ENCODE results near the gene CFAP97.
"Not testable (repeated sequence)": the region's sequence is repeated elsewhere in the genome, so short reads cannot be mapped to it uniquely, and the experiment has no call there.

The CFAP97 gene

DNA sequence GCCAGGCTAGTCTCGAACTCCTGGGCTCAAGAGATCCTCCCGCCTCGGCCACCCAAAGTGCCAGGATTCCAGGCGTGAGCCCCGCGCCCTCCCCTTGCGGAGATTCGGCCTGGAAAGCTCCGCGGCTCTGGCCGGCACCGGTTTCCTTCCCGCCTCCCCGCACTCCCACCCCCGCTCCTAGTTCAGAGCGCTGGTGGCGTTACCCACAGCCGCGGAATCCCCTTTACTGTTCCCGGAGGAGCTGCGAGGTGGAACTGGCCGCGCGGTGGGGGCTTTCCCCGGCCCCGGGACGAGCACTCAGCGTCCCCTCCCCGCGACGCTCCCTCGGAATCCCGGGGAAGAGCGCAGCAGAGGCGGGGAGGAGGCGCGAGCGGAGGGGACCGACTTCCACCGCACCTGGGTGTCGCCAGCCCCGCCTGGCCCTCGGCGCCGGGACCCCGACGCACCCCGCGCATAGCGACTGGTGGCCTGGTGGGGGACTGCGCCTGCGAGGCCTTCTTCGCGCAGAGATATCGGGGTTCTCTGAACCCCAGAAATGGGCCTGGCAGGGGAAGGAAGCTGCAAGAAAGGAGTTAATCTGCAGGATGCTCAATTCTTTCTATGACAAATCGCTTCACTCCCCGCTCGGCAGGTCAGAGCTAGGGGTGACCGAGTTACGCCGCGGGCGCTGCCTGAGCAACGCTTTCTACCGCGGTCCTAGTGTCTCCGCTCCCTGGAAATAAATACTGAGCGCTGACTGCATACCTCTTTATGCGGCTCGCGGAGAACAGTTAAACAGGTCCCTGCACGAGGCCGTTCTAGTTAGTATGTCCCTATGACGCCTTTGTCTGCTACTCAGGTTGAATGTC, 75.3 kb downstream of the CFAP97 start:
- H3K9ac ChIP-seq (ENCODE audit: low read depth, low read length) = peak overlapping the region; percentile 47
- peaks cover 18% of the 10 kb centered on the region for H3K27me3 ChIP-seq (ENCODE audit: control insufficient read depth, insufficient read depth, low read length)
- no peaks in the 10 kb centered on the region for H3K4me1 ChIP-seq (ENCODE audit: control insufficient read depth, insufficient read depth, low read length)
- no peaks in the 10 kb centered on the region for H3K9me3 ChIP-seq (ENCODE audit: control insufficient read depth, insufficient read depth, low read length)
- H3K36me3 ChIP-seq (ENCODE audit: control insufficient read depth, insufficient read depth, low read length) = no peaks in the 10 kb centered on the region
- peak overlapping the region; percentile 72 for H3K4me3 ChIP-seq (ENCODE audit: low read depth, low read length)

DNA sequence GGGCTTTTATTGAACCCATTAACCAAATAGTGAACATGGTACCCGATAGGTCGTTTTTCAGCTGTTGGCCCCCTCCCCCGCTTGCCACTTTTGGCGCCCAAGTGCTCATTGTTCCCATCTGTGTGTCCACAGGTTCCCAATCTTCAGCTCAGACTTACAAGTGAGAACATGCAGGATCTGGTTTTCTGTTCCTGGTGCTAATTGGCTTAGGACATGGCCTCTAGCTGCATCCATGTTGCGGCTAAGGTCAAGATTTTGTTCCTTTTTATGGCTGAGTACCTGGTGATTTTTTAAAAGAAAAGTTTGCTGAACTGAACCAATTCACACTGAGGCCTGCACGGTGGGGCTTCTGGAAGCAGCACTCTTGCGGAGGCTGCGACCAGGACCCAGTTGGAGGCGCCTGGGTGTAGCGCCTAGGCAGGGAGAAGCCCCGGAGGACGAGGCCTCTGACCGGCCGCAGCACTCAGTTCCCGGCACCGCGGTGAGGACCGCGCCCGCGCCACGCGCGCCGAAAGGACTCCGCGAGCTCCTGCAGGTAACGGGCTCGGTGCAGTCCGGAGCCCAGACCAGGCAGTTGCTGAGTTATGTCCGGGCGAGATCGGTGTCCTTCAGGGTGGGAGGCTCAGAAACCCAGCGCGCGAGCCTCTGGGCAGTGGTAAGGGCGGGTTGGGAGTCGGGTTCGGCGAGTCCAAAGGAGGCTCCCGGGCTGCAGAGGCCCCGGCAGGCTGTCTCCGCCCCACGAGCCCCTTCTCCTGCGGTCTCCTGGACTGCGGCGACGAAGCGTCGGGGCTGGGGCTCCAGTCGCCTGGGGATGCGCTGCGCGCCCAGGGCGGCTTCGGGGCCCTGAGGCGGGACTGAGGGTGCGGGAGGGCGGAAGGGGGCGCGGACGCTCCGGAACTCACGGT, 76.5 kb downstream of the CFAP97 start:
- no peaks in the 10 kb centered on the region for H3K36me3 ChIP-seq (ENCODE audit: control insufficient read depth, insufficient read depth, low read length)
- peak overlapping the region; percentile 72 for H3K4me3 ChIP-seq (ENCODE audit: low read depth, low read length)
- peak overlapping the region; percentile 32 for H3K9ac ChIP-seq (ENCODE audit: low read depth, low read length)
- no peaks in the 10 kb centered on the region for H3K4me1 ChIP-seq (ENCODE audit: control insufficient read depth, insufficient read depth, low read length)
- no peaks in the 10 kb centered on the region for H3K9me3 ChIP-seq (ENCODE audit: control insufficient read depth, insufficient read depth, low read length)
- peaks cover 18% of the 10 kb centered on the region for H3K27me3 ChIP-seq (ENCODE audit: control insufficient read depth, insufficient read depth, low read length)

DNA sequence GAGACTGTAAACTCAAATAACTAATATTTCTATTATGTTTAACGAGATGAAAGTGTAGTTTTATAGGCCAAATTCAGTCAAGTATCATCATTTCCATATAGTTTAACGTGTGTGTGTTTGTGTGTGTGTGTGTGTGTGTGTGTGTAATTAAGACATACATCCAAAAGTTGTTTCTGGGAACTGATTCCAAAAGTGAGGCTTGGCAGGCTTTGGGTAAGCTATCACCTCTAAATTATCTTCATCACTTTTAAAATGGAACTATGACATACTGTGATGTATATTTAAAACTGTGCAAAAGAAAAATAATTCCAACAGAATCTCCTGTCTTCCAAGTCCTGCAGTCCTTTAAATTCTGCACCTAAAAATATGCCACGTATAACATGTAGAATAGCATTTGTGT, 79.8 kb downstream of the CFAP97 start:
- H3K27me3 ChIP-seq (ENCODE audit: control insufficient read depth, insufficient read depth, low read length) = peaks cover 15% of the 10 kb centered on the region
- H3K9ac ChIP-seq (ENCODE audit: low read depth, low read length) = no peak overlapping the region
- H3K4me3 ChIP-seq (ENCODE audit: low read depth, low read length) = no peak overlapping the region
- no peaks in the 10 kb centered on the region for H3K36me3 ChIP-seq (ENCODE audit: control insufficient read depth, insufficient read depth, low read length)
- H3K9me3 ChIP-seq (ENCODE audit: control insufficient read depth, insufficient read depth, low read length) = no peaks in the 10 kb centered on the region
- peaks cover 7% of the 10 kb centered on the region for H3K4me1 ChIP-seq (ENCODE audit: control insufficient read depth, insufficient read depth, low read length)

DNA sequence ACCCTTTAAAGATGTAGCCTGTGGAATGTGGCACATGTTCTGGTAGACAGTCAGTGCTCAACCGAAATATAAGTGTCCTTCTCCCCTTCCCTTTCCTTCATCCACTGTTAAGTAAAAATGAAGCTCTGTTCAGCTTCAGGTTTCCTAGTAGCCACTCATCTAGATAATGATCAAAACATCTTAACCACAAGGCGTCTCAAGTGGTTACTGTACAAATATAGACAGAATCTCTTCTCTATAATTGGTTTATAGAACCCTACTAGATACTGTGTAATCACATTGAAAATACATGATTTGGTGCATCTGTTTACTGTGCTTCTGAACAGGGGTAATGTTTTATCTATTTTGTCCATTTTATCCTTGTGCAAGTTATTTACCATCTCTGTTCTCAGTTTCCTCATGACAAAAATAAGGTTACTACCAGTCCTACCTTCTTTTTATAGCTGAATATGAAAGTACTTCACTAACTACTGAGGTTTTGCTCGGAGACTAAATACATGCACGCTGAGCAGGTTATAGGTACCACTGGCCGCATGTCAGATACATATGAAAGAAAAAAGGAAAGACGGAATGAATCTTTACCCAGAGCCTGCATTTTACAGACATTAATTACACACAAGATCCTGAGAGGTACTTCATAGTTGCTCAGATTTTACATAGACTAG, 81.0 kb downstream of the CFAP97 start:
- no peak overlapping the region for H3K9ac ChIP-seq (ENCODE audit: low read depth, low read length)
- H3K4me3 ChIP-seq (ENCODE audit: low read depth, low read length) = no peak overlapping the region
- H3K4me1 ChIP-seq (ENCODE audit: control insufficient read depth, insufficient read depth, low read length) = peaks cover 7% of the 10 kb centered on the region
- H3K27me3 ChIP-seq (ENCODE audit: control insufficient read depth, insufficient read depth, low read length) = peaks cover 11% of the 10 kb centered on the region
- no peaks in the 10 kb centered on the region for H3K9me3 ChIP-seq (ENCODE audit: control insufficient read depth, insufficient read depth, low read length)
- H3K36me3 ChIP-seq (ENCODE audit: control insufficient read depth, insufficient read depth, low read length) = no peaks in the 10 kb centered on the region

DNA sequence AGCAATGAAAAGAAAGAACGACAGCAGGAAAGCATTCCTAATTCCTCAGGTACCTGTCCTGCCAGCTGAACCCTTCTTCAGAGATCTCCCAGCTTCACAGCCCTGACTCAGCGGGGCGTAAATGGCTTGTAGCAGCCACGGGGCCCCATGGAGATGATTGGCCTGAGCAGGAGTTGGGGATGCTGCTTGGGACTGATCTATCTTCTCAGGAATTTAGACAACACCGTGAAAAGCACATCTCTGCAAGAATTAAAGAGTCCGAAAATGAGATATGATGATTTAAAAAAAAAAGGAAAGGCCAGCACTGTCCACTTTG, 83.2 kb downstream of the CFAP97 start:
- no peak overlapping the region for H3K4me3 ChIP-seq (ENCODE audit: low read depth, low read length)
- H3K36me3 ChIP-seq (ENCODE audit: control insufficient read depth, insufficient read depth, low read length) = no peaks in the 10 kb centered on the region
- H3K27me3 ChIP-seq (ENCODE audit: control insufficient read depth, insufficient read depth, low read length) = no peaks in the 10 kb centered on the region
- H3K4me1 ChIP-seq (ENCODE audit: control insufficient read depth, insufficient read depth, low read length) = peaks cover 7% of the 10 kb centered on the region
- no peak overlapping the region for H3K9ac ChIP-seq (ENCODE audit: low read depth, low read length)
- no peaks in the 10 kb centered on the region for H3K9me3 ChIP-seq (ENCODE audit: control insufficient read depth, insufficient read depth, low read length)

DNA sequence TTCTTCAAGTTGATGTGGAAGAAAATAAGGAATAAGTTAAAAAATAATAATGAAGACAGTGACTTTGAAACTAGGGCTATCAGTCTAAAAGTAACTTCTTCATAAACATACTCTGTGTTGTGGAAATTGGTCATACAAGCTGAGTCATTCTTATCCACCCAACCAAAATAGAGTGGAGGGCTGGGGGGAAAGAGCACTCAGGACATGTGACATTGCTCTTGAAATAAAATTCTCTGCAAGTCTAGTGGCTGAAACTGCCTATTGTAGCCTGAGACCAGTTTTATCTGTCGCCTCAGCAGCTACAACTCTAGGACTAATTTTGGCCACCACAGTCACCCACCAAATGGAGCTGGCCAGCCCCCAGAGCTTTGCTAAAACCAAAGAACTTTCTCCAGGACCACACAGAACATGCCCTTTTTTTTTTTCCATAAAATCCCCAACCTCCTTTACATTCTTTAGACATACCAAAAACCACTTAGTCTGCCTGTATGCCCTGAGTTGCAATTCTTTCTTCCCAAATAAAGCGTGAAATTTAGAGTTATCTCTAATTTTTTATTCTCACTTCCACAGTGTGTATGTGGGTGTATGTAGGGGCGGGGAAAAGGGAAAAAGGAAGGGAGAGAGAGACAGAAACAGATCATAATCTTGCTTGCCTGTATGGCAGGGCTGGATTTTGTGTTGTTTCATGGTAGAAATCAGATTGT, 83.7 kb downstream of the CFAP97 start:
- peaks cover 7% of the 10 kb centered on the region for H3K4me1 ChIP-seq (ENCODE audit: control insufficient read depth, insufficient read depth, low read length)
- H3K9ac ChIP-seq (ENCODE audit: low read depth, low read length) = no peak overlapping the region
- H3K36me3 ChIP-seq (ENCODE audit: control insufficient read depth, insufficient read depth, low read length) = no peaks in the 10 kb centered on the region
- no peaks in the 10 kb centered on the region for H3K9me3 ChIP-seq (ENCODE audit: control insufficient read depth, insufficient read depth, low read length)
- no peak overlapping the region for H3K4me3 ChIP-seq (ENCODE audit: low read depth, low read length)
- no peaks in the 10 kb centered on the region for H3K27me3 ChIP-seq (ENCODE audit: control insufficient read depth, insufficient read depth, low read length)

DNA sequence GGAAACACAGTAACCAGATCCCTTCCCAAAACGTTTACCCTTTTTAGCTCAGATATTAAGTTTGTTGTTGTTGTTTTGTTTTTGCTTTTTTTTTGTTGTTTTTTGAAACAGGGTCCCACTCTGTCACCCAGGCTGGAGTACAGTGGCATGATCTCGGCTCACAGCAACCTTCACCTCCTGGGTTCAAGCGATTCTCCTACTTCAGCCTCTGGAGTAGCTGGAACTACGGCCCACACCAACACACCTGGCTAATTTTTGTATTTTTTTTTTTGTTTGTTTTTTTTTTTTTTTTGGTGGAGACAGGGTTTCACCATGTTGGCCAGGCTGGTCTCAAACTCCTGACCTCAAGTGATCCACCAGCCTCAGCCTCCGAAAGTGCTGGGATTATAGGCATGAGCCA, 84.3 kb downstream of the CFAP97 start:
- not testable (repeated sequence) for H3K9me3 ChIP-seq (ENCODE audit: control insufficient read depth, insufficient read depth, low read length); H3K27me3 ChIP-seq (ENCODE audit: control insufficient read depth, insufficient read depth, low read length); H3K9ac ChIP-seq (ENCODE audit: low read depth, low read length); H3K36me3 ChIP-seq (ENCODE audit: control insufficient read depth, insufficient read depth, low read length); H3K4me1 ChIP-seq (ENCODE audit: control insufficient read depth, insufficient read depth, low read length); H3K4me3 ChIP-seq (ENCODE audit: low read depth, low read length)

DNA sequence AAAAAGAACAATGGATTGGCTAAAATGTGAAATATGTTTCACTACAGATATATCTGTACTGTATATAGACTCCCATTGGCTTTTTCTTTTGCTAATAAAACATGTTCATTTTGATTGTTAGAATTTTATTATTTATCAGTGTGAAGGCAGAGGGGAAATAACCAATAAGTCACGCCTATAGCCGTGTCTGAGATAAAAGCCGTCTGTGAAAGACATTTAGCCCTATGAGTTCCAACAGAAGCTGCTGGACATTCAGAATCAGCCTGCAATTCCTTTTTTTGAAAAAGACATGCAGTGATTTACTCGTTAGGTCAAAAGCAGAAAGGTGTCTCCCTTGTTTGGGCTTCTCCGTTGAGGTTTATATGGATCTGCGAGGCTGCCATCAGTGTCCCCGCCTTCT, 84.9 kb downstream of the CFAP97 start:
- no peaks in the 10 kb centered on the region for H3K36me3 ChIP-seq (ENCODE audit: control insufficient read depth, insufficient read depth, low read length)
- peaks cover 7% of the 10 kb centered on the region for H3K4me1 ChIP-seq (ENCODE audit: control insufficient read depth, insufficient read depth, low read length)
- no peak overlapping the region for H3K9ac ChIP-seq (ENCODE audit: low read depth, low read length)
- no peak overlapping the region for H3K4me3 ChIP-seq (ENCODE audit: low read depth, low read length)
- no peaks in the 10 kb centered on the region for H3K9me3 ChIP-seq (ENCODE audit: control insufficient read depth, insufficient read depth, low read length)
- no peaks in the 10 kb centered on the region for H3K27me3 ChIP-seq (ENCODE audit: control insufficient read depth, insufficient read depth, low read length)

DNA sequence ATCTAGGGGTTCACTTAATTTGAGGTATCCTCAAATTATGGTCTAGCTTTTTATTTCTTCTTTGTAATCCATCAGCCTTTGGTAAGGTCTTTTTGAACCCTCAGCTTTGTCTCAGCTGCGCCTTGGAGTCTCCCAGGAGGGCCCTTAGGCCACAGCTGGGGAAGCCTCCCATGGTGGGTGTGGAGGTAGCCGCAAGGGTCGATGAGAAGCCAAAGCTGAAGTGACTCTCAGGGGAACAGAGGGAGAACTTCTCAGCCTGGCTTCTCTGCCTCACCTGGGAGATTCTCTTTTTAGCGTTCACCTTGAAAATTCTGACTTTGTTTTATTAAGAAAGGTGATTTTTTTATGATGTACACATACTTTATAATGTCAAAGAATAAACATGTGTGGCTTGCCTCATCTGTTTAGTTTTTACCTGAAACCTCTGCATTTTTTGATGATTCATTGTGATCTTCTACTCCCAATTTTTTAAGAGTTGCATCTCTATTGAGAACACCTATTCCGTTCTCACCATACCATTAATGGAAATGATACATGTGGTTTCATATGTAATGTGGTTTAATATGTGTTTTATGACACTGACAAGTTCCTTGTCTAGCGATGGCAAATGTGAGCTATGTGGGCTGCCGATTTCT, 86.4 kb downstream of the CFAP97 start:
- Histone ChIP-seq H3K4me1 (ENCODE audit: control insufficient read depth, insufficient read depth, low read length) (peaks cover 7% of the 10 kb centered on the region), H3K27me3 (ENCODE audit: control insufficient read depth, insufficient read depth, low read length) (no peaks in the 10 kb centered on the region), H3K36me3 (ENCODE audit: control insufficient read depth, insufficient read depth, low read length) (no peaks in the 10 kb centered on the region), H3K4me3 (ENCODE audit: low read depth, low read length) (no peak overlapping the region), H3K9ac (ENCODE audit: low read depth, low read length) (no peak overlapping the region), H3K9me3 (ENCODE audit: control insufficient read depth, insufficient read depth, low read length) (no peaks in the 10 kb centered on the region)

DNA sequence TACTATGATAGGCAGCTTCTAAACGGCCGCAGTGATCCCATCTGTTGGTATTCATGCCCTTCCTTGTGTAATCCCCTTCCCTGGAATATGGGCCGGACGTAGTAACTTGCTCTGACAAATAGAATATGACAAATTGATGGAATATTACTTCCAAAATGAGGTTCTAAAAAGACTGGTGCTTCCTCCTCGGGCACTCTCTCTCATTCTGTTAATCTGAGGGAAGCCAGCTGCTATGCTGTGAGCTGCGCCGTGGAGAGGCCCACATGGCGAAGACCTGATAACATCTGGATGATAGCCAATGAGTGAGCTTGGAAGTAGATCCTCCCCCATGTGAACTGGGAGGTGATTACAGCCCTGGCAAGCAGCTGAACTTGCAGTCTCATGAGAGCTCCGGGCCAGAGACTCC, 88.0 kb downstream of the CFAP97 start:
- no peak overlapping the region for H3K4me3 ChIP-seq (ENCODE audit: low read depth, low read length)
- no peaks in the 10 kb centered on the region for H3K36me3 ChIP-seq (ENCODE audit: control insufficient read depth, insufficient read depth, low read length)
- H3K4me1 ChIP-seq (ENCODE audit: control insufficient read depth, insufficient read depth, low read length) = peaks cover 7% of the 10 kb centered on the region
- no peaks in the 10 kb centered on the region for H3K27me3 ChIP-seq (ENCODE audit: control insufficient read depth, insufficient read depth, low read length)
- no peak overlapping the region for H3K9ac ChIP-seq (ENCODE audit: low read depth, low read length)
- no peaks in the 10 kb centered on the region for H3K9me3 ChIP-seq (ENCODE audit: control insufficient read depth, insufficient read depth, low read length)

DNA sequence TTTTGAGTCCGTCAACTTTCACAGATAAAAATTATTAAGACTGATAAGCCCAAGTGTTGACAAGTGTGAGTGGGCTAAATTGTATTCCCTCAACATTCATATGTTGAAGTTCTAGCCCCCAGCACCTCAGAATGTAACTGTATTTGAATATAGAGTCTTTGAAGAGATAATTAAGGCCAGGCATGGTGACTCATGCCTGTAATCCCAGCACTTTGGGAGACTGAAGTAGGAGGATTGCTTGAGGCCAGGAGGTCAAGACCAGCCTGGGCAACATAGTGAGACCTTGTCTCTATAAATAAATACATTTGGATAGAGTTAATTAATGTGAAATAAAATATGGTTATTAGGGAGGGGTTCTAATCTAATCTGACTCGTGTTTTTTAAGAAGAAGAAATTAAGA, 90.5 kb downstream of the CFAP97 start:
- Histone ChIP-seq H3K27me3 (ENCODE audit: control insufficient read depth, insufficient read depth, low read length) (no peaks in the 10 kb centered on the region), H3K9ac (ENCODE audit: low read depth, low read length) (no peak overlapping the region), H3K36me3 (ENCODE audit: control insufficient read depth, insufficient read depth, low read length) (no peaks in the 10 kb centered on the region), H3K9me3 (ENCODE audit: control insufficient read depth, insufficient read depth, low read length) (no peaks in the 10 kb centered on the region), H3K4me3 (ENCODE audit: low read depth, low read length) (no peak overlapping the region), H3K4me1 (ENCODE audit: control insufficient read depth, insufficient read depth, low read length) (peaks cover 10% of the 10 kb centered on the region)
